HepG2 (cell line): Measurements from ENCODE around the gene TMEM53. TPM values are rescaled to one million over a fixed set of nuclear protein-coding genes. Genes with fewer than 3 reads are reported as not detected.

Experiments
- ATAC-seq: fragments of 200-7000 bp; cut with Tn5 transposase; 3 replicates; pipeline ENCODE4 v1.9.1; 2020; ENCODE audit warnings: mild to moderate bottlenecking, moderate library complexity
- BruUV-seq: library from RNA; stranded (reverse); fragments of 400-500 nt; replicated peaks from 2 replicates; lab custom pipeline; 2021; lab: Mats Ljungman, UMichigan
- CTCF ChIA-PET: fragments of 300-600 bp; formaldehyde crosslinking; extraction: SDS; loops from one replicate; lab custom pipeline; 2021; ENCODE audit warnings: low total read pairs, inconsistent platforms, low intra/inter-chr PET ratio; lab: Yijun Ruan, JAX
- POLR2A ChIA-PET: fragments of 350-600 bp; sonication (Branson Sonifier 250); formaldehyde crosslinking; loops from one replicate; lab custom pipeline; 2020; ENCODE audit warnings: antibody characterized with exemption, inconsistent platforms; lab: Yijun Ruan, JAX
- DNase-seq: peaks from one replicate; pipeline ENCODE4 v3.0.0-alpha.2; 2015; ENCODE audit warnings: low spot score
- FAIRE-seq: peaks from 3 replicates; lab custom pipeline; 2011; peaks lifted over from hg19 to GRCh38; lab: Jason Lieb, UNC
- H2AFZ ChIP-seq: one replicate; pipeline ENCODE4 v1.6.1; 2011; ENCODE audit warnings: low read length, inconsistent platforms
- H3K27ac ChIP-seq: fragments of 300-600 bp; 3 replicates; pipeline ENCODE4 v1.8.0; 2011; ENCODE audit warnings: mixed run types, mild to moderate bottlenecking, mixed read lengths, low read length, inconsistent platforms; ENCODE audit not compliant: insufficient read depth; ENCODE audit errors: extremely low read length
- H3K27me3 ChIP-seq, 2 experiments: fragments of 200-600 bp in 1 of 2; 2 replicates in 1 of 2; 3 replicates in 1 of 2; pipeline versions ENCODE4 v1.6.0 to v1.8.0; 2011; ENCODE audit warnings: low read length in 2 of 2, mild to moderate bottlenecking in 2 of 2, moderate library complexity in 2 of 2, inconsistent platforms in 1 of 2; ENCODE audit not compliant: insufficient read depth in 2 of 2, control insufficient read depth in 1 of 2
- H3K36me3 ChIP-seq, 2 experiments: fragments of 200-600 bp in 1 of 2; replicated peaks in 1 of 2; 2 replicates in 1 of 2; 3 replicates in 1 of 2; pipeline versions ENCODE4 v1.5.1 to v1.8.0; 2011; ENCODE audit warnings: low read length in 2 of 2, inconsistent platforms in 1 of 2; ENCODE audit not compliant: insufficient read depth in 2 of 2, control insufficient read depth in 1 of 2
- H3K4me1 ChIP-seq: 2 replicates; pipeline ENCODE4 v1.5.1; 2012; ENCODE audit warnings: low read length, inconsistent platforms; ENCODE audit not compliant: insufficient read depth
- H3K4me2 ChIP-seq: 2 replicates; pipeline ENCODE4 v1.6.0; 2011; ENCODE audit warnings: low read depth, low read length, inconsistent platforms
- H3K4me3 ChIP-seq, 3 experiments: fragments of 200-600 bp in 1 of 3; sonication (generic), shearing (Covaris generic) in 1 of 3; replicated peaks in 1 of 3; 2 replicates each; pipeline ENCODE4 v1.5.1; 2011 to 2016; ENCODE audit warnings: low read length in 3 of 3, inconsistent platforms in 2 of 3, low read depth in 2 of 3, mild to moderate bottlenecking in 2 of 3, control low read depth in 1 of 3, mixed read lengths in 1 of 3; ENCODE audit not compliant: insufficient read depth in 1 of 3
- H3K79me2 ChIP-seq: one replicate; pipeline ENCODE4 v1.6.1; 2011; ENCODE audit warnings: low read length, inconsistent platforms; ENCODE audit not compliant: insufficient read depth
- H3K9ac ChIP-seq: 2 replicates; pipeline ENCODE4 v1.6.0; 2011; ENCODE audit warnings: mild to moderate bottlenecking, low read depth, low read length, inconsistent platforms; ENCODE audit not compliant: insufficient read depth
- H3K9me3 ChIP-seq: 2 replicates; pipeline ENCODE4 v1.5.1; 2012; ENCODE audit warnings: mild to moderate bottlenecking, low read length
- H4K20me1 ChIP-seq: 2 replicates; pipeline ENCODE4 v1.6.0; 2011; ENCODE audit warnings: inconsistent platforms, mild to moderate bottlenecking, low read length, moderate library complexity; ENCODE audit not compliant: insufficient read depth
- NFIC ChIP-seq: IDR thresholded peaks from 2 replicates; pipeline ENCODE4 v1.6.1; 2012; ENCODE audit warnings: mild to moderate bottlenecking, low read length, inconsistent platforms
- PCBP1 ChIP-seq: fragments of 200-400 bp; formaldehyde crosslinking; IDR thresholded peaks from 2 replicates; pipeline ENCODE4 v1.6.1; 2017; ENCODE audit warnings: mild to moderate bottlenecking, low read depth, low read length, borderline replicate concordance
- PTBP1 ChIP-seq: fragments of 200-400 bp; formaldehyde crosslinking; IDR thresholded peaks from 2 replicates; pipeline ENCODE4 v1.6.1; 2018; ENCODE audit warnings: low read length, low read depth; ENCODE audit not compliant: poor library complexity, severe bottlenecking
- RFX3 ChIP-seq: IDR thresholded peaks from 2 replicates; pipeline ENCODE4 v1.6.1; 2016; ENCODE audit warnings: missing biosample characterization, missing genetic modification reagents
- SMAD9 ChIP-seq: sonication (generic); formaldehyde crosslinking; IDR thresholded peaks from 2 replicates; pipeline ENCODE4 v1.5.1; 2020; ENCODE audit warnings: mild to moderate bottlenecking, missing genetic modification reagents
- TBX2 ChIP-seq: sonication (generic); formaldehyde crosslinking; IDR thresholded peaks from 2 replicates; pipeline ENCODE4 v1.5.0; 2020; ENCODE audit warnings: missing genetic modification reagents, mild to moderate bottlenecking, borderline replicate concordance
- TBX3 ChIP-seq: fragments of 450-650 bp; IDR thresholded peaks from 2 replicates; pipeline ENCODE4 v1.6.1; 2017; ENCODE audit warnings: antibody characterized with exemption, mild to moderate bottlenecking, inconsistent platforms, borderline replicate concordance
- ZNF12 ChIP-seq: sonication (generic); formaldehyde crosslinking; IDR thresholded peaks from 2 replicates; pipeline ENCODE4 v1.5.0; 2020; ENCODE audit warnings: missing genetic modification reagents
- ZNF562 ChIP-seq: sonication (generic); formaldehyde crosslinking; IDR thresholded peaks from 2 replicates; pipeline ENCODE4 v1.8.0; 2022; ENCODE audit warnings: missing genetic modification reagents, borderline replicate concordance
- ZNF773 ChIP-seq: sonication (generic); formaldehyde crosslinking; IDR thresholded peaks from 2 replicates; pipeline ENCODE4 v1.4.0; 2020; ENCODE audit warnings: missing genetic modification reagents, borderline replicate concordance
- ZNF776 ChIP-seq: sonication (generic); formaldehyde crosslinking; IDR thresholded peaks from 2 replicates; pipeline ENCODE4 v1.4.0; 2020; ENCODE audit warnings: mild to moderate bottlenecking, missing genetic modification reagents
- WGBS: methylation state at CpG from one replicate; pipeline ENCODE4 v1.1.6; 2017; ENCODE audit warnings: low lambda C conversion rate; 5-methylcytosine and 5-hydroxymethylcytosine counted together
- in situ Hi-C: cut with HindIII; loops from 2 replicates; pipeline ENCODE4 v1.10.0; 2017; ENCODE audit warnings: low pct_unique_long_range_greater_than_20kb; ENCODE audit not compliant: extremely low pct_ligation_motif_present
- intact Hi-C: fragments of 100-400 bp; cut with micrococcal nuclease; formaldehyde crosslinking; loops from one replicate; pipeline ENCODE4 v1.10.0; 2022; ENCODE audit not compliant: unreplicated experiment
- polyA plus RNA-seq, 8 experiments: library from polyadenylated mRNA; depleted of rRNA in 3 of 8; stranded (reverse) in 7 of 8; unstranded in 1 of 8; fragments of >200 nt; fragmentation: Illumina TruSeq in 4 of 8; extraction: Trizol in 4 of 8; gene quantifications; 2 replicates each; pipeline versions ENCODE4 v1.2.1 to v1.2.3, GENCODE V29; 2011 to 2016; ENCODE audit warnings: low read depth in 4 of 8, missing spikeins in 1 of 8, mixed read lengths in 1 of 8; ENCODE audit not compliant: insufficient read depth in 1 of 8
- total RNA-seq, 5 experiments: library from RNA; depleted of rRNA; stranded (reverse); fragments of >200 nt; fragmentation: Illumina TruSeq; extraction: Trizol; gene quantifications; 2 replicates each; pipeline ENCODE4 v1.2.3, GENCODE V29; 2016; ENCODE audit warnings: low read depth in 1 of 5
- TF ChIP-seq, protein P1 (sequence below): IDR thresholded peaks from 2 replicates; pipeline ENCODE4 v1.6.1; 2016; ENCODE audit warnings: low read depth
- TF ChIP-seq, protein P2 (sequence below): sonication (generic); formaldehyde crosslinking; IDR thresholded peaks from 2 replicates; pipeline ENCODE4 v1.4.0; 2020; ENCODE audit warnings: missing genetic modification reagents, borderline replicate concordance
- TF ChIP-seq, protein P3 (sequence below): sonication (generic); formaldehyde crosslinking; IDR thresholded peaks from 2 replicates; pipeline ENCODE4 v1.8.0; 2022; ENCODE audit warnings: low read depth, missing genetic modification reagents
- TF ChIP-seq, protein P4 (sequence below): sonication (generic); formaldehyde crosslinking; IDR thresholded peaks from 2 replicates; pipeline ENCODE4 v1.5.0; 2020; ENCODE audit warnings: mild to moderate bottlenecking, missing genetic modification reagents, borderline replicate concordance
- TF ChIP-seq, protein P5 (sequence below): IDR thresholded peaks from 2 replicates; pipeline ENCODE4 v1.6.1; 2016; ENCODE audit warnings: missing genetic modification reagents, missing compliant biosample characterization

The TMEM53 gene
- total and polyA plus RNA-seq, 2 of the 13 experiments (the other 11 are each of a cell fraction or from before 2014, with no cell fraction given): 12.6 to 20.2 TPM

DNA sequence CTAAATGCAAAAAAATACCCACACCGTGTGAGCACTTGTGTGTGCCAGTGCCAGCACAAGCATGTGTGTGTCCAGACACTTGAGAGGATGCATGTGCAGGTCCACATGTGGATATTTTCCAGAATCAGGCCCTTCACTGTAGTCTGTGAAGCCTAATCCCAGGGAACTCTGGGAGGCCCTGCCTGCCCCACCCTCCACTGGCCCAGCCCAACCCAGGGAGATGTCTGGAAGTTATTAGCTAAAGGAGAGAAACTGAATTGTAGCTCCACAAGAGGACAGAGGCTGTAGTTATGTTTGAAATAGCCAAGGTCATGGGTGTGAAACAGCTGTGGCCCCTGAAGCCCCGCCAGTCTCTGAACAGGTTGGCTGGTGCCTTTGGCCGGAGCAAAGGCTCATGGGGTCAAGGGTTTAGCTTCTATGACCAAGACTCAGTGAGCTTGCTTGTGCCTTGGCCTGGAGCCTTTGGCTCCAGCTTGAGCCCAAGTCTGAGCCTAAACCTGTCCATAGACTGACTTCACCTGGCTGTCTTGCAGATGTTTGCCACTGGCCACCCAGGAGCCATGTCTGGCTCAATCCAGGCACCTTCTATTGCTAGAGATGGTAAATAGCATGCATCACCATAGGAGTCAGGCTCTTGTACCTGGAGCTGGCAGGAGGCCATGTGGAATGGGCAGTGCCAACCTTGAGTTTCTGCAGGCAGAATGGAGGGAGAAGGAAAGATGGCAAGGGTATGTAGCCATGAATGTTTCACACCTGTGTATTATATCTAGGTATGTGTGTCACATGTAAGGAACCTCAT, 69.9 kb downstream of the TMEM53 start:
- Histone ChIP-seq H3K79me2 (no peaks in the 10 kb centered on the region), H2AFZ (no peak overlapping the region), H3K9me3 (no peaks in the 10 kb centered on the region), H3K4me3 (no peak overlapping the region), H3K9ac (no peak overlapping the region), H3K27me3 (peaks cover 0 to 22% of the 10 kb centered on the region in 2 experiments; a peak in 1 of 5 replicates), H3K36me3 (peaks cover 0 to 3% of the 10 kb centered on the region in 2 experiments; a peak in 1 of 5 replicates), H4K20me1 (peaks cover 10% of the 10 kb centered on the region; the same call in 1 of the 2 replicates), H3K27ac (no peak overlapping the region), H3K4me2 (no peak overlapping the region), H3K4me1 (no peaks in the 10 kb centered on the region)
- FAIRE-seq: no peak
- no peak for ATAC-seq
- intact Hi-C loops (no loop called here), in situ Hi-C loops (no loop called here)
- ChIA-PET CTCF (no interaction called here), POLR2A (no interaction called here)
- DNase-seq: no peak
- no TSS peak for BruUV-seq
- WGBS: 61% methylated on average over 3 of the region's 3 CpGs
- TF ChIP-seq ZNF12 (CRISPR knock-in tag): no peak
- no peak for TF ChIP-seq NFIC
- TF ChIP-seq ZNF776: no peak
- no peak for TF ChIP-seq RFX3 (CRISPR knock-in tag)
- no peak for TF ChIP-seq ZNF562 (CRISPR knock-in tag)
- TF ChIP-seq, protein P1, sequence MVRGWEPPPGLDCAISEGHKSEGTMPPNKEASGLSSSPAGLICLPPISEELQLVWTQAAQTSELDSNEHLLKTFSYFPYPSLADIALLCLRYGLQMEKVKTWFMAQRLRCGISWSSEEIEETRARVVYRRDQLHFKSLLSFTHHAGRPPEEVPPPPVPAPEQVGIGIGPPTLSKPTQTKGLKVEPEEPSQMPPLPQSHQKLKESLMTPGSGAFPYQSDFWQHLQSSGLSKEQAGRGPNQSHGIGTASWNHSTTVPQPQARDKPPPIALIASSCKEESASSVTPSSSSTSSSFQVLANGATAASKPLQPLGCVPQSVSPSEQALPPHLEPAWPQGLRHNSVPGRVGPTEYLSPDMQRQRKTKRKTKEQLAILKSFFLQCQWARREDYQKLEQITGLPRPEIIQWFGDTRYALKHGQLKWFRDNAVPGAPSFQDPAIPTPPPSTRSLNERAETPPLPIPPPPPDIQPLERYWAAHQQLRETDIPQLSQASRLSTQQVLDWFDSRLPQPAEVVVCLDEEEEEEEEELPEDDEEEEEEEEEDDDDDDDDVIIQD (CRISPR knock-in tag): no peak
- no peak for TF ChIP-seq TBX3
- TF ChIP-seq, protein P2, sequence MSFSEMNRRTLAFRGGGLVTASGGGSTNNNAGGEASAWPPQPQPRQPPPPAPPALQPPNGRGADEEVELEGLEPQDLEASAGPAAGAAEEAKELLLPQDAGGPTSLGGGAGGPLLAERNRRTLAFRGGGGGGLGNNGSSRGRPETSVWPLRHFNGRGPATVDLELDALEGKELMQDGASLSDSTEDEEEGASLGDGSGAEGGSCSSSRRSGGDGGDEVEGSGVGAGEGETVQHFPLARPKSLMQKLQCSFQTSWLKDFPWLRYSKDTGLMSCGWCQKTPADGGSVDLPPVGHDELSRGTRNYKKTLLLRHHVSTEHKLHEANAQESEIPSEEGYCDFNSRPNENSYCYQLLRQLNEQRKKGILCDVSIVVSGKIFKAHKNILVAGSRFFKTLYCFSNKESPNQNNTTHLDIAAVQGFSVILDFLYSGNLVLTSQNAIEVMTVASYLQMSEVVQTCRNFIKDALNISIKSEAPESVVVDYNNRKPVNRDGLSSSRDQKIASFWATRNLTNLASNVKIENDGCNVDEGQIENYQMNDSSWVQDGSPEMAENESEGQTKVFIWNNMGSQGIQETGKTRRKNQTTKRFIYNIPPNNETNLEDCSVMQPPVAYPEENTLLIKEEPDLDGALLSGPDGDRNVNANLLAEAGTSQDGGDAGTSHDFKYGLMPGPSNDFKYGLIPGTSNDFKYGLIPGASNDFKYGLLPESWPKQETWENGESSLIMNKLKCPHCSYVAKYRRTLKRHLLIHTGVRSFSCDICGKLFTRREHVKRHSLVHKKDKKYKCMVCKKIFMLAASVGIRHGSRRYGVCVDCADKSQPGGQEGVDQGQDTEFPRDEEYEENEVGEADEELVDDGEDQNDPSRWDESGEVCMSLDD (CRISPR knock-in tag): no peak
- TF ChIP-seq PCBP1: no peak
- no peak for TF ChIP-seq PTBP1
- TF ChIP-seq, protein P3, sequence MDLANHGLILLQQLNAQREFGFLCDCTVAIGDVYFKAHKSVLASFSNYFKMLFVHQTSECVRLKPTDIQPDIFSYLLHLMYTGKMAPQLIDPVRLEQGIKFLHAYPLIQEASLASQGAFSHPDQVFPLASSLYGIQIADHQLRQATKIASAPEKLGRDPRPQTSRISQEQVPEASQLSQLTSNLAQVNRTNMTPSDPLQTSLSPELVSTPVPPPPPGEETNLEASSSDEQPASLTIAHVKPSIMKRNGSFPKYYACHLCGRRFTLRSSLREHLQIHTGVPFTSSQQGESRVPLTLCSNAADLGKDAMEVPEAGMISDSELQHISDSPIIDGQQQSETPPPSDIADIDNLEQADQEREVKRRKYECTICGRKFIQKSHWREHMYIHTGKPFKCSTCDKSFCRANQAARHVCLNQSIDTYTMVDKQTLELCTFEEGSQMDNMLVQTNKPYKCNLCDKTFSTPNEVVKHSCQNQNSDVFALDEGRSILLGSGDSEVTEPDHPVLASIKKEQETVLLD (CRISPR knock-in tag): no peak
- TF ChIP-seq SMAD9 (CRISPR knock-in tag): no peak
- TF ChIP-seq, protein P4, sequence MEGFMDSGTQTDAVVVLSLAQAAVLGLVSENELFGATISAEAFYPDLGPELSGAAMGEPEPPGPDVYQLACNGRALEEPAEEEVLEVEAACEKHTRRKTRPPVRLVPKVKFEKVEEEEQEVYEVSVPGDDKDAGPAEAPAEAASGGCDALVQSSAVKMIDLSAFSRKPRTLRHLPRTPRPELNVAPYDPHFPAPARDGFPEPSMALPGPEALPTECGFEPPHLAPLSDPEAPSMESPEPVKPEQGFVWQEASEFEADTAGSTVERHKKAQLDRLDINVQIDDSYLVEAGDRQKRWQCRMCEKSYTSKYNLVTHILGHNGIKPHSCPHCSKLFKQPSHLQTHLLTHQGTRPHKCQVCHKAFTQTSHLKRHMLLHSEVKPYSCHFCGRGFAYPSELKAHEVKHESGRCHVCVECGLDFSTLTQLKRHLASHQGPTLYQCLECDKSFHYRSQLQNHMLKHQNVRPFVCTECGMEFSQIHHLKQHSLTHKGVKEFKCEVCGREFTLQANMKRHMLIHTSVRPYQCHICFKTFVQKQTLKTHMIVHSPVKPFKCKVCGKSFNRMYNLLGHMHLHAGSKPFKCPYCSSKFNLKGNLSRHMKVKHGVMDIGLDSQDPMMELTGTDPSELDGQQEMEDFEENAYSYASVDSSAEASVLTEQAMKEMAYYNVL (CRISPR knock-in tag): no peak
- TF ChIP-seq, protein P5, sequence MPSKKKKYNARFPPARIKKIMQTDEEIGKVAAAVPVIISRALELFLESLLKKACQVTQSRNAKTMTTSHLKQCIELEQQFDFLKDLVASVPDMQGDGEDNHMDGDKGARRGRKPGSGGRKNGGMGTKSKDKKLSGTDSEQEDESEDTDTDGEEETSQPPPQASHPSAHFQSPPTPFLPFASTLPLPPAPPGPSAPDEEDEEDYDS (CRISPR knock-in tag): no peak
- no peak for TF ChIP-seq ZNF773 (CRISPR knock-in tag)
- no peak for TF ChIP-seq TBX2 (CRISPR knock-in tag)
